GM23338 (cell line): Measurements from ENCODE around the gene NT5C. TPM values are rescaled to one million over a fixed set of nuclear protein-coding genes. Genes with fewer than 3 reads are reported as not detected.
A peak's percentile ranks its signal among the peaks of the same experiment; 100 is the strongest.

Experiments used
- ATAC-seq: fragments of 200-7000 bp; cut with Tn5 transposase; 3 replicates; pipeline ENCODE4 v1.9.1; 2020
- DNase-seq: peaks from one replicate; pipeline ENCODE4 v3.0.0-alpha.2; 2015; ENCODE audit warnings: low spot score
- H2AFZ ChIP-seq: fragments of 200-600 bp; sonication (generic); 2 replicates; pipeline ENCODE4 v1.8.0; 2016; ENCODE audit warnings: antibody characterized with exemption, mild to moderate bottlenecking, moderate library complexity
- H3F3A ChIP-seq: fragments of 200-600 bp; sonication (generic); replicated peaks from 2 replicates; pipeline ENCODE4 v1.8.0; 2017; ENCODE audit warnings: antibody characterized with exemption, mixed run types, low read depth
- H3K27ac ChIP-seq: fragments of 200-600 bp; sonication (generic); 2 replicates; pipeline ENCODE4 v1.6.1; 2016; ENCODE audit warnings: low read depth
- H3K27me3 ChIP-seq: fragments of 200-600 bp; sonication (generic); 2 replicates; pipeline ENCODE4 v1.8.0; 2016; ENCODE audit warnings: mild to moderate bottlenecking, mixed run types, moderate library complexity; ENCODE audit not compliant: insufficient read depth
- H3K36me3 ChIP-seq: fragments of 200-600 bp; sonication (generic); 2 replicates; pipeline ENCODE4 v1.8.0; 2016; ENCODE audit warnings: mild to moderate bottlenecking; ENCODE audit not compliant: insufficient read depth
- H3K4me1 ChIP-seq: fragments of 200-600 bp; sonication (generic); 2 replicates; pipeline ENCODE4 v1.8.0; 2016; ENCODE audit warnings: mild to moderate bottlenecking, moderate library complexity; ENCODE audit not compliant: insufficient read depth
- H3K4me2 ChIP-seq: fragments of 200-600 bp; sonication (generic); 2 replicates; pipeline ENCODE4 v1.7.1; 2017; ENCODE audit warnings: mixed run types
- H3K4me3 ChIP-seq: fragments of 200-600 bp; sonication (generic); 2 replicates; pipeline ENCODE4 v1.6.1; 2016; ENCODE audit warnings: mixed run types
- H3K79me2 ChIP-seq: fragments of 200-600 bp; sonication (generic); replicated peaks from 2 replicates; pipeline ENCODE4 v1.8.0; 2017; ENCODE audit warnings: mild to moderate bottlenecking; ENCODE audit not compliant: insufficient read depth
- H3K9me2 ChIP-seq: fragments of 200-600 bp; sonication (generic); 2 replicates; pipeline ENCODE4 v1.8.0; 2017; ENCODE audit not compliant: insufficient read depth
- H4K20me1 ChIP-seq: fragments of 200-600 bp; sonication (generic); replicated peaks from 2 replicates; pipeline ENCODE4 v1.8.0; 2017; ENCODE audit warnings: mild to moderate bottlenecking; ENCODE audit not compliant: insufficient read depth
- H3K27ac Mint-ChIP-seq: 2 replicates; pipeline ENCODE4 v1.8.0; 2020; ENCODE audit warnings: inconsistent platforms, mild to moderate bottlenecking, moderate library complexity, mixed read lengths
- H3K27me3 Mint-ChIP-seq: 3 replicates; pipeline ENCODE4 v1.8.0; 2022; ENCODE audit warnings: low read depth, mild to moderate bottlenecking, moderate library complexity, mixed read lengths, inconsistent platforms; ENCODE audit not compliant: insufficient read depth, poor library complexity
- H3K36me3 Mint-ChIP-seq: 3 replicates; pipeline ENCODE4 v1.8.0; 2021; ENCODE audit warnings: low read depth, mild to moderate bottlenecking, inconsistent platforms, moderate library complexity, mixed read lengths
- H3K4me1 Mint-ChIP-seq: 3 replicates; pipeline ENCODE4 v1.8.0; 2020; ENCODE audit warnings: mild to moderate bottlenecking, inconsistent platforms, mixed read lengths
- H3K4me3 Mint-ChIP-seq: 3 replicates; pipeline ENCODE4 v1.8.0; 2021; ENCODE audit warnings: moderate library complexity, mild to moderate bottlenecking, inconsistent platforms, mixed read lengths
- H3K9me3 Mint-ChIP-seq: 3 replicates; pipeline ENCODE4 v1.8.0; 2020; ENCODE audit warnings: moderate library complexity, mild to moderate bottlenecking, inconsistent platforms, mixed read lengths
- EZH2 ChIP-seq: fragments of 200-600 bp; sonication (generic); IDR thresholded peaks from one replicate; pipeline ENCODE4 v1.8.0; 2017; ENCODE audit warnings: antibody characterized with exemption, mild to moderate bottlenecking, low read depth; ENCODE audit not compliant: unreplicated experiment
- EZH2phosphoT487 ChIP-seq: fragments of 200-600 bp; sonication (generic); IDR thresholded peaks from one replicate; pipeline ENCODE4 v1.8.1; 2018; ENCODE audit warnings: antibody characterized with exemption; ENCODE audit not compliant: unreplicated experiment
- JUNB ChIP-seq: IDR thresholded peaks from one replicate; pipeline ENCODE4 v1.6.1; 2016; ENCODE audit warnings: antibody characterized with exemption; ENCODE audit not compliant: unreplicated experiment
- NANOG ChIP-seq: IDR thresholded peaks from 2 replicates; pipeline ENCODE4 v1.6.1; 2016; ENCODE audit warnings: antibody characterized with exemption, borderline replicate concordance
- POLR2AphosphoS5 ChIP-seq: IDR thresholded peaks from 2 replicates; pipeline ENCODE4 v1.6.1; 2016; ENCODE audit warnings: antibody characterized with exemption, low read depth
- STAT1 ChIP-seq: IDR thresholded peaks from one replicate; pipeline ENCODE4 v1.6.1; 2016; ENCODE audit warnings: antibody characterized with exemption; ENCODE audit not compliant: unreplicated experiment
- ZNF331 ChIP-seq: fragments of 250-450 bp; sonication (Bioruptor Pico); IDR thresholded peaks from 2 replicates; pipeline ENCODE4 v1.5.0; 2020; ENCODE audit warnings: low read depth, mild to moderate bottlenecking, moderate library complexity
- polyA plus RNA-seq: library from polyadenylated mRNA; unstranded; fragments of >200 nt; fragmentation: Nextera tagmentation; extraction: Ambion mirVana; gene quantifications from 2 replicates; pipeline ENCODE4 v1.2.1, GENCODE V29; 2016
- total RNA-seq: library from RNA; depleted of rRNA; stranded (reverse); fragments of >200 nt; shearing (Covaris generic); gene quantifications from 2 replicates; pipeline ENCODE4 v1.2.3, GENCODE V29; 2014
- TF ChIP-seq, protein P1 (sequence below): fragments of 250-450 bp; sonication (Bioruptor Pico); IDR thresholded peaks from 2 replicates; pipeline ENCODE4 v1.5.0; 2020; ENCODE audit warnings: mild to moderate bottlenecking, moderate library complexity
- TF ChIP-seq, protein P2 (sequence below), 2 experiments: fragments of 200-600 bp in 1 of 2; sonication (generic) in 1 of 2; conservative IDR thresholded peaks; 2 replicates each; pipeline versions ENCODE4 v1.5.1 to v1.6.1; 2016 to 2017; ENCODE audit warnings: antibody characterized with exemption in 2 of 2, low read depth in 2 of 2, mild to moderate bottlenecking in 2 of 2, moderate library complexity in 1 of 2

Gene NT5C
- total and polyA plus RNA-seq, 2 experiments from 2014 or later, result 91.7 to 120 TPM

DNA sequence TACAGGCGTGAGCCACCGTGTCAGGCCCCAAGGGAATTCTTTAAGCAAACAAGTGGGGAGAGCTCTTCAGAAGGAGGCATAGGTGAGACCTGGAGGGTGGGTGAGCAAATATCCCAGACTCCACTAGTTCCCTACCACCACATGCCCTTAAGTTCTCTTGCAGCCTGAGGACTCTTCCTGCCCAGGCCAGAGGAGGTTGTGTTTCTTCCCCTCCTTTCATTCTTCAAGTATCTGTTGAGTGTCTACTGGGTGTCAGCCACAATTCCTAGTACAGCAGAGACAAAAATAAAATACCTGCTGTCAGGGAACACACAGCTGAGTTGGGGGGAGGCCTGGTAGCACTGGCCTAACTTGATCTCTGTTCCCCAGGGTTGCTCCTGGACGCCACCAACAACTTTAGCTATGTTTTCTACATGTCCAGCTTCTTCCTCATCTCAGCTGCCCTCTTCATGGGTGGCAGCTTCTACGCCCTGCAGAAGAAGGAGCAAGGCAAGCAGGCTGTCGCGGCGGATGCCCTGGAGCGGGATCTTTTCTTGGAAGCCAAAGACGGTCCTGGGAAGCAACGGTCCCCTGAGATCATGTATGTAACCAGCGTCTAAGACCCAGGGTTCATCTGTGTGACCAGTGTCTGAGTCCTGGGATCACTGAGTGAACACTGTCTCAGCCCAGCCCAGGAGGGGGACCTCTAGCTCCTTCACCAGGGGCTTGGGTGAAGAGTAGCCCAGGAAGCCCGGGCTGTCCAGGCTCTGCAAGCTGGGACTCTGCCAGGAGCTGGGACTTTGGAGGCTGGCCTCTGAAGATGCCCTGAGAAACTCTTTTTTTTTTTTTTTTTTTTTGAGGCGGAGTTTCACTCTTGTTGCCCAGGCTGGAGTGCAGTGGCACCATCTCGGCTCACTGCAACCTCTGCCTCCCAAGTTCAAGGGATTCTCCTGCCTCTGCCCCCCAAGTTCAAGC, 27.7 kb downstream of the NT5C start:
- H4K20me1 ChIP-seq, result no peaks in the 10 kb centered on the region
- DNase-seq, result no peak
- Mint-ChIP-seq H3K27me3 (peaks cover 20% of the 10 kb centered on the region), H3K27ac (no peak overlapping the region; the same call in 1 of the 2 replicates), H3K9me3 (no peaks in the 10 kb centered on the region), H3K36me3 (peaks cover 16% of the 10 kb centered on the region), H3K4me3 (no peak overlapping the region), H3K4me1 (peaks cover 20% of the 10 kb centered on the region)
- H3K9me2 ChIP-seq, result no peaks in the 10 kb centered on the region
- peaks cover 17% of the 10 kb centered on the region for H3F3A ChIP-seq
- ATAC-seq, result no peak
- no peaks in the 10 kb centered on the region for H3K79me2 ChIP-seq
- peak overlapping the region; percentile 55; the same call in 1 of the 2 replicates for H3K27ac ChIP-seq
- peaks cover 10% of the 10 kb centered on the region for H3K4me1 ChIP-seq
- H3K4me3 ChIP-seq, result no peak overlapping the region
- H3K4me2 ChIP-seq, result no peak overlapping the region
- H3K27me3 ChIP-seq, result no peaks in the 10 kb centered on the region
- no peak overlapping the region for H2AFZ ChIP-seq
- TF ChIP-seq NANOG (no peak), STAT1 (no peak), JUNB (no peak), EZH2 (no peak), ZNF331 (CRISPR knock-in tag) (no peak)
- no peaks in the 10 kb centered on the region for H3K36me3 ChIP-seq

DNA sequence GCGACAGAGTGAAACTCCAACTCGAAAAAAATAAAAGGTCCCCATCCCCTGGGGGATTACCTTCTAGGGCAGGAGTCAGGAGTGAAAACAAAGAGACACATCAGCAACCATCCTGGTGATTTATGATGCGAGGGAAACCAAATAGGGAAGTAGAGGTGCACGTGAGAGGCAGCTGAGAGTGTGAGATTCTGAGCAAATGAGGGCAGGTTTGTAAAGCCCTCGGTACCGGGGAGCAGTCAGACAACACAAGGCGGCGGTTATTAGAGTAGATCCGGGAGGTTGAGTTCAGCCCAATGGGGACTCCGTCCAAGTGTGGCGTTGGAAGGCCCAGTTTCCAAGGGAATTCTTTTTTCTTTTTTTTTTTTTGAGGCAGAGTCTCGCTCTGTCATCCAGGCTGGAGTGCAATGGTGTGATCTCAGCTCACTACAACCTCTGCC, 29.1 kb downstream of the NT5C start:
- H3K9me3 Mint-ChIP-seq, result no peaks in the 10 kb centered on the region
- TF ChIP-seq, protein P1, sequence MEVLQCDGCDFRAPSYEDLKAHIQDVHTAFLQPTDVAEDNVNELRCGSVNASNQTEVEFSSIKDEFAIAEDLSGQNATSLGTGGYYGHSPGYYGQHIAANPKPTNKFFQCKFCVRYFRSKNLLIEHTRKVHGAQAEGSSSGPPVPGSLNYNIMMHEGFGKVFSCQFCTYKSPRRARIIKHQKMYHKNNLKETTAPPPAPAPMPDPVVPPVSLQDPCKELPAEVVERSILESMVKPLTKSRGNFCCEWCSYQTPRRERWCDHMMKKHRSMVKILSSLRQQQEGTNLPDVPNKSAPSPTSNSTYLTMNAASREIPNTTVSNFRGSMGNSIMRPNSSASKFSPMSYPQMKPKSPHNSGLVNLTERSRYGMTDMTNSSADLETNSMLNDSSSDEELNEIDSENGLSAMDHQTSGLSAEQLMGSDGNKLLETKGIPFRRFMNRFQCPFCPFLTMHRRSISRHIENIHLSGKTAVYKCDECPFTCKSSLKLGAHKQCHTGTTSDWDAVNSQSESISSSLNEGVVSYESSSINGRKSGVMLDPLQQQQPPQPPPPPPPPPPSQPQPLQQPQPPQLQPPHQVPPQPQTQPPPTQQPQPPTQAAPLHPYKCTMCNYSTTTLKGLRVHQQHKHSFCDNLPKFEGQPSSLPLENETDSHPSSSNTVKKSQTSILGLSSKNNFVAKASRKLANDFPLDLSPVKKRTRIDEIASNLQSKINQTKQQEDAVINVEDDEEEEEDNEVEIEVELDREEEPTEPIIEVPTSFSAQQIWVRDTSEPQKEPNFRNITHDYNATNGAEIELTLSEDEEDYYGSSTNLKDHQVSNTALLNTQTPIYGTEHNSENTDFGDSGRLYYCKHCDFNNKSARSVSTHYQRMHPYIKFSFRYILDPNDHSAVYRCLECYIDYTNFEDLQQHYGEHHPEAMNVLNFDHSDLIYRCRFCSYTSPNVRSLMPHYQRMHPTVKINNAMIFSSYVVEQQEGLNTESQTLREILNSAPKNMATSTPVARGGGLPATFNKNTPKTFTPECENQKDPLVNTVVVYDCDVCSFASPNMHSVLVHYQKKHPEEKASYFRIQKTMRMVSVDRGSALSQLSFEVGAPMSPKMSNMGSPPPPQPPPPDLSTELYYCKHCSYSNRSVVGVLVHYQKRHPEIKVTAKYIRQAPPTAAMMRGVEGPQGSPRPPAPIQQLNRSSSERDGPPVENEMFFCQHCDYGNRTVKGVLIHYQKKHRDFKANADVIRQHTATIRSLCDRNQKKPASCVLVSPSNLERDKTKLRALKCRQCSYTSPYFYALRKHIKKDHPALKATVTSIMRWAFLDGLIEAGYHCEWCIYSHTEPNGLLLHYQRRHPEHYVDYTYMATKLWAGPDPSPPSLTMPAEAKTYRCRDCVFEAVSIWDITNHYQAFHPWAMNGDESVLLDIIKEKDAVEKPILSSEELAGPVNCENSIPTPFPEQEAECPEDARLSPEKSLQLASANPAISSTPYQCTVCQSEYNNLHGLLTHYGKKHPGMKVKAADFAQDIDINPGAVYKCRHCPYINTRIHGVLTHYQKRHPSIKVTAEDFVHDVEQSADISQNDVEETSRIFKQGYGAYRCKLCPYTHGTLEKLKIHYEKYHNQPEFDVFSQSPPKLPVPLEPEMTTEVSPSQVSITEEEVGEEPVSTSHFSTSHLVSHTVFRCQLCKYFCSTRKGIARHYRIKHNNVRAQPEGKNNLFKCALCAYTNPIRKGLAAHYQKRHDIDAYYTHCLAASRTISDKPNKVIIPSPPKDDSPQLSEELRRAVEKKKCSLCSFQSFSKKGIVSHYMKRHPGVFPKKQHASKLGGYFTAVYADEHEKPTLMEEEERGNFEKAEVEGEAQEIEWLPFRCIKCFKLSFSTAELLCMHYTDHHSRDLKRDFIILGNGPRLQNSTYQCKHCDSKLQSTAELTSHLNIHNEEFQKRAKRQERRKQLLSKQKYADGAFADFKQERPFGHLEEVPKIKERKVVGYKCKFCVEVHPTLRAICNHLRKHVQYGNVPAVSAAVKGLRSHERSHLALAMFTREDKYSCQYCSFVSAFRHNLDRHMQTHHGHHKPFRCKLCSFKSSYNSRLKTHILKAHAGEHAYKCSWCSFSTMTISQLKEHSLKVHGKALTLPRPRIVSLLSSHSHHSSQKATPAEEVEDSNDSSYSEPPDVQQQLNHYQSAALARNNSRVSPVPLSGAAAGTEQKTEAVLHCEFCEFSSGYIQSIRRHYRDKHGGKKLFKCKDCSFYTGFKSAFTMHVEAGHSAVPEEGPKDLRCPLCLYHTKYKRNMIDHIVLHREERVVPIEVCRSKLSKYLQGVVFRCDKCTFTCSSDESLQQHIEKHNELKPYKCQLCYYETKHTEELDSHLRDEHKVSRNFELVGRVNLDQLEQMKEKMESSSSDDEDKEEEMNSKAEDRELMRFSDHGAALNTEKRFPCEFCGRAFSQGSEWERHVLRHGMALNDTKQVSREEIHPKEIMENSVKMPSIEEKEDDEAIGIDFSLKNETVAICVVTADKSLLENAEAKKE, result no peak
- no peak for TF ChIP-seq EZH2phosphoT487
- no peak for TF ChIP-seq POLR2AphosphoS5
- no peak for TF ChIP-seq ZNF331 (CRISPR knock-in tag)
- TF ChIP-seq STAT1, result no peak
- TF ChIP-seq EZH2, result no peak
- TF ChIP-seq, protein P2, sequence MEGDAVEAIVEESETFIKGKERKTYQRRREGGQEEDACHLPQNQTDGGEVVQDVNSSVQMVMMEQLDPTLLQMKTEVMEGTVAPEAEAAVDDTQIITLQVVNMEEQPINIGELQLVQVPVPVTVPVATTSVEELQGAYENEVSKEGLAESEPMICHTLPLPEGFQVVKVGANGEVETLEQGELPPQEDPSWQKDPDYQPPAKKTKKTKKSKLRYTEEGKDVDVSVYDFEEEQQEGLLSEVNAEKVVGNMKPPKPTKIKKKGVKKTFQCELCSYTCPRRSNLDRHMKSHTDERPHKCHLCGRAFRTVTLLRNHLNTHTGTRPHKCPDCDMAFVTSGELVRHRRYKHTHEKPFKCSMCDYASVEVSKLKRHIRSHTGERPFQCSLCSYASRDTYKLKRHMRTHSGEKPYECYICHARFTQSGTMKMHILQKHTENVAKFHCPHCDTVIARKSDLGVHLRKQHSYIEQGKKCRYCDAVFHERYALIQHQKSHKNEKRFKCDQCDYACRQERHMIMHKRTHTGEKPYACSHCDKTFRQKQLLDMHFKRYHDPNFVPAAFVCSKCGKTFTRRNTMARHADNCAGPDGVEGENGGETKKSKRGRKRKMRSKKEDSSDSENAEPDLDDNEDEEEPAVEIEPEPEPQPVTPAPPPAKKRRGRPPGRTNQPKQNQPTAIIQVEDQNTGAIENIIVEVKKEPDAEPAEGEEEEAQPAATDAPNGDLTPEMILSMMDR (conservative IDR thresholded peaks at IDR 0.05; ENCODE audit: low read depth in 2 of 2), result no peak

More for the DNA sequence above, 29.1 kb downstream of the NT5C start:
- peak overlapping the region; percentile 39 for H3K27ac Mint-ChIP-seq
- peaks cover 15% of the 10 kb centered on the region for H3K27me3 Mint-ChIP-seq
- ATAC-seq (peak; percentile 8; the same call in 1 of the 3 replicates), DNase-seq (peak; percentile 37)
- Histone ChIP-seq H3K4me3 (no peak overlapping the region), H2AFZ (no peak overlapping the region), H3K27me3 (no peaks in the 10 kb centered on the region), H3K36me3 (no peaks in the 10 kb centered on the region), H3K4me1 (peaks cover 5% of the 10 kb centered on the region), H3K79me2 (no peaks in the 10 kb centered on the region), H4K20me1 (no peaks in the 10 kb centered on the region), H3K4me2 (no peak overlapping the region), H3K27ac (no peak overlapping the region; the same call in 1 of the 2 replicates), H3K9me2 (no peaks in the 10 kb centered on the region), H3F3A (peaks cover 9% of the 10 kb centered on the region; the same call in 1 of the 2 replicates)
- H3K36me3 Mint-ChIP-seq, result peaks cover 24% of the 10 kb centered on the region
- no peak overlapping the region for H3K4me3 Mint-ChIP-seq
- H3K4me1 Mint-ChIP-seq, result peaks cover 14% of the 10 kb centered on the region
